Muscle of arm (tissue), 12 donors: ENCODE results near the gene CCN5. TPM values are rescaled to one million over a fixed set of nuclear protein-coding genes. Genes with fewer than 3 reads are reported as not detected.
"Not testable (repeated sequence)": the region's sequence is repeated elsewhere in the genome, so short reads cannot be mapped to it uniquely, and the experiment has no call there.

ENCODE experiments used
- DNase-seq: peaks from one replicate; pipeline ENCODE4 v3.0.0-alpha.2; 2013
- polyA plus RNA-seq, 12 donors: library from polyadenylated mRNA; unstranded; fragments of 120-200 nt; gene quantifications; one replicate each; pipeline ENCODE4 v1.2.1, GENCODE V29; 2013; ENCODE audit not compliant: insufficient read length in 12 of 12

CCN5 gene
- polyA plus RNA-seq, 12 donors, result 0.07 to 0.32 (median 0.14) TPM; not detected in 3

DNA sequence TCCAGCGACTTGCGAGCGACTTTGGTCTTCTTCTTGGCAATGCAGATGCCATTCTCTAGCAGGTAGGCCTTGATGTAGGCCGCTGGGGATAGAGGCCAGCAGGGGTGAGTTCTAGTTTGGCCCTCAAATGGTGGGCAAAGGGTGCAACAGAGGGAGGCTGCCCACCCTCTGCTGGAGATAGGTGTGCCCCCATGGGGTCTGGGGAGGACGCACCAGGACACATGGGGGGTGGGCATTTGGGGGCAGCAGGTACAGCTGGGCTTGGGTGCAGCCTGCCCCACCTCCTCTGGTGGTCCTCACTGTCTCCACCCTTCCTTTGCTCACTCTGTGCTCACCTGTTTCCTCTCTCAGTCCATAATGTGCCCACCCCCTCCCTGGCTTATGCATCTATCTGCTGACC is 41.8 kb downstream of the CCN5 start:
- DNase-seq, result no peak

DNA sequence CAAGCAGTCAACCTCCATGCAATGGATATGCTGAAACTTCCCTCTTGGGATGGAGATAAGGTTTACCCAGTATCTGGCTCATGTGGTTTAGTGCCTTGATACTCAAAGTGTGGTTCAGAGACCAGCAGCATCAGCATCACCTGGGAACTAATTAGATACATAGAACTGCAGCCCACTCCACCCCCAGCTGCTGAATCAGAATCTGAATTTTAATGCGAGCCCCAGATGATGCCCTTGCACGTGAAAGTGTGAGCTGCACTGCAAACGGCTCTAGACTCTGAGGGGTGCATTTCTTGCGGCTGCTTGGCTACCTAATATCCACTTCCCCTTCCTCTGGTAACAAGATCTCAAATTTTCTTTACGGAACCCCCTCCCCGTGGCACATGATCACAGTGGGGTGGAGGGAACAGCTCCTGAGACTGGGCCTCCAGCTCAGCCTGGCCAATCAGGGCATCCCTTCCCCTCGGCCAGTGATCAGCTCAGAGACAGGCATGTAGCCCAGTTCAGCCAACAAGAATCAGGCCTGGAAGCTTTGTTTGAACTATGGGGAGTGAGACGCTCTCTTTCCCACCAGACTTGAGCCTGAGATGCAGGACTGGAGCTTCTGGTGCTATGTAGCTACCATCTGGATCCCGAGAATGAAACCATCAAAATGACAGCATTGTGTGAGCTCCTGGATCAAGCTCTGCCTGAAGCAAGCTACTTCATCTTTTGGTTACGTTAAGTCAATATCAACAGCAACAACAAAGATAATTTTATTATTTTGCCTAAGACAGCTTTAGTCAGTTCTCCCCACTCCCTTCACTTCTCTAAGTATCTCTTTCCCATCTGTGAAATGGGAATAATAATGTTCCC is 43.3 kb downstream of the CCN5 start:
- DNase-seq, result no peak

DNA sequence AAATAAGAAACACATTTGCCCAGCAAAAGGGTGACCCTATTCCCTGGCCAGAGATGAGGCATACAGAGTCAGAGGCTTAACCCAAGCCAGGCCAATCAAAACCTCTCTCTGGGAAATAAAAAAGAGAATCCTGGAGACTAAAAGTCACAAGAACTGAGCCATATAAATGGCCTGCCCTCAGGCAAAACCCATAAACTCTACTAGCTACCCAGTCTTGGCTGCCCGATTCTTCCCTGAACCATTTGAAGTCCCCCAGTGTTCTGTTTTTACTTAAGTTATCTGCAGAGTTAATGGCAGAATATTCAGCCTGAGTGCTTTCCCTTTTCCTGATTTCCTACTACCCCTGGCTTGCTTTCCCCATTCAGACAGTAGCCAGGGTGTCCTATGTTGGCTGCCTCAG is 44.4 kb downstream of the CCN5 start:
- DNase-seq, result no peak

DNA sequence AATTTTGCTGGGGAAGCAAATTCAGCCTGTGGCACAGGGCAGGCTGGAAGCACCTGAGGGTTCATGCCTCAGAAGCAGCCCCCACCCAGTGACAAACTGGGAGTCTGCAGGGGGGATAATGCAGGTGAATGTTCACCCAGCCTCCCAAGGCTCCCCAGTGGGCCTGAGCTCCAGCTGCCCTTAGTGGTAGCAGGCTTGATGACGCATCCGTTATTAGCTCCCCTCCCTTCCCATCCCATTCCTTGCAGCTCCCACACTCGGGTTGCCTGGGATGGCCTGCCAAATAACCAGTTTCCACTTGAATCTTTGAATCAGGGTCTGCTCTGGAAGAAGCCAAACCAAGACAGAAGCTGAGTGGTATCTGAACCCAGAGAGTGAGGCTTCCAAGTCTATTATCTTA is 46.3 kb downstream of the CCN5 start:
- DNase-seq, result no peak

DNA sequence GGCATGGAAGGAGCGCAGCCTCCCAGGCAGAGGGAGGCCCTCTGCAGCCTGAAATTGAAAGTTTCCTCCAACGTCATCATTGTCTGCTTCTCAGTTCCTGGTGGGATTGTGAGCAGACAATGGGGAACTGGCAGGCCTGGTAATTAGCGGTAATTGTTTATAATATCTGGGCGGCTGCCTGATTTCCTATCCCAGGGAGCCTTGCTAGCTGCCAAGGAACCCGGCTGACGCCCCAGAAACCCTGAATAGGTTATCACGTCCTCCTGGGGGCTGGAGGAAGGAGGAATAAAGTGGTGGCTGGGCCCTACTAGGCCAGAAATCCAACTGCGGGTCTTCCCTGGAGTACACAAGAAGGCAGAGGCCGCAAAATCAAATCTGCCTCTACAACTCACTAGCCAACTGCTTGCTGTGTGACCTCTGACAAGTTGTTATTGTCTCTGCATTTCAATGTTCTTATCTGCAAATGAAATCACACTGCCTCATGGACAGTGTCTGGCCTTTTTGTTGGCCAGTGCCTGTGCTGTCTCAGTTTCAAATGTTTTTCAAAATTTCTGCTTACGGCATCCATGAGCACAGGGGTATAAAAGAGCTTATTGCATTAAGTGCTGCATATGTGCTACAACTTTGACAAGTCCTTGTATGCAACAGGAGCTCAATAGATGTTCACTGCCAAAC is 47.4 kb downstream of the CCN5 start:
- DNase-seq, result no peak

DNA sequence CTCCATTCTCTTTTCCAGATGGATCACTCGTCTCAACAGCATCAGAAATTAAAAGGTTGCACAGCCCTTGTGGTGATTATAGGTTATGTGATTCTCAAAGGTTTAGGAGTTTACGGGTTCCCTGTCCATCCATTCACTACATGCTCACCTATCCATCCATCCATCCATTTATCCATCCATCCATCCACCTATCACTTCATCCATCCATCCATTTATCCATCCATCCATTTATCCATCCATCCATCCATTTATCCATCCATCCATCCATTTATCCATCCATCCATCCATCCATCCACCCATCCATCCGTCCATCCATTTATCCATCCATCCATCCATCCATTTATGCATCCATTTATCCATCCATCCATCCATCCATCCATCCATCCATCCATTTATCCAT is 48.6 kb downstream of the CCN5 start:
- not testable (repeated sequence) for DNase-seq

DNA sequence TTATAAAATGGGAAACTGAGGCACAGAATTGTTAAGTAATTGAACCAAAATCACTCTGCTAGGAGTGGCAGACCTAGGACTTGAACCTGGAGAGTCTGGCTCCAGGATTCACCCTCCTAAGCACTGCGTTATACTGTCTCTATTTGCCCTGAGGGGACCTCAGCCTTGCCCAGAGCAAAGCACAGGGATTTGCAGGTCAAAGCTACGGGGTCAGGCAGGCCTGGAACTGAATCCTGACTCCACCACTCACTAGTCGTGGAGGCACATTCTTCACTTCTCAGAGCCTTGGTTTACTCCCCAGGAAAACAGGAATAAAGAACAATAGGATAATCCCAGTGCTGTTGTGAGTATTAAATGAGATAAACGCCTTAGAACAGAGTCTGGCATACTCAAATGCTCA is 49.9 kb downstream of the CCN5 start:
- no peak for DNase-seq

DNA sequence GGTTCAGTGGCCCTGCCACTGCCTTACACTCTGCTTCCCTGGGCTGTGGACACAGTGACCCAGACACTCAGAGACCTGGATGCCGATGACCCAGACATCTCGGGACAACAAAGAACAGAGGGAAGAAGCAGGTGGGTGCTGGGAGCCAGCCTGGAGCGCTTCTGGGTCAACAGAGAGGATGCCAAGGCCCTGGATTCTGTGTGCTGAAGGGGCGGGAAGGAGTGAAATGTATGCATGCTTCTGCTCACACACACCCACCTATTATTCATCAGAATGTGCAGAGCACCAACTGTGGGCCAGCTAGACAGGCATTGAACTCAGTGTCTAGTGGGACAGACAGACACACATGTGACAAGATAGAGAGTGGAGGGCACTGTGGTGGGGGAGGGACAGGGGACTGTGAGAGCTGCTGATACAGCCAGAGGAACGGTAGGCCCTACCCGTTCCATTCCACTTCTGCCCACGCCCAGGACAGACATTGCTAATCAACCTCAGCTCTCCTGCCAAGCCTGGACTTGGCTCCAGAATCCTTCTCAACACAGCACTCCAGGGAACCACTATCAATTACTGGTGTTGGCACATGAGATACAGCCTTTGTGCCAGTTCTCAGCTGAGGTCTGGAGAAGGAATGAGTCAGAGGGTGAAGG is 50.7 kb downstream of the CCN5 start:
- no peak for DNase-seq

DNA sequence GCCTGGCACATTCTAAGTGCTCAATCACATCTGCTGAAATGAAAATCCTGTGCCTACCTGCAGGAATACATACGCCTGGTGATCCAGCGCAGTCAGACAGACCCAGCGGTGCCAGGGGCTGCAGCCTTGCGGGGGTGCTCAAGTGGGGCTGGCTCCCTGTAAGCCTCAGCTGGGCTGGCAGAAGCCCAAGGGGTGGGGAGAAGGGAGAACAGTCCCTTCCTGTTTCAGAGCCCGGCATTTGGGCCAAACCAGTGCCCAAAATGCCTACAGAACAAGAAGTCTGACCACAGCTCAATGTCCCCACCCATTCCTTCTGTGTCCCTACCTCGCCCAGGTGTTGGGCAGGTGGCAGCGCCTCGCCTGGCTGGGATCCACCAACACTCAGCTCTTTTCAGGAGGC is 53.1 kb downstream of the CCN5 start:
- no peak for DNase-seq

DNA sequence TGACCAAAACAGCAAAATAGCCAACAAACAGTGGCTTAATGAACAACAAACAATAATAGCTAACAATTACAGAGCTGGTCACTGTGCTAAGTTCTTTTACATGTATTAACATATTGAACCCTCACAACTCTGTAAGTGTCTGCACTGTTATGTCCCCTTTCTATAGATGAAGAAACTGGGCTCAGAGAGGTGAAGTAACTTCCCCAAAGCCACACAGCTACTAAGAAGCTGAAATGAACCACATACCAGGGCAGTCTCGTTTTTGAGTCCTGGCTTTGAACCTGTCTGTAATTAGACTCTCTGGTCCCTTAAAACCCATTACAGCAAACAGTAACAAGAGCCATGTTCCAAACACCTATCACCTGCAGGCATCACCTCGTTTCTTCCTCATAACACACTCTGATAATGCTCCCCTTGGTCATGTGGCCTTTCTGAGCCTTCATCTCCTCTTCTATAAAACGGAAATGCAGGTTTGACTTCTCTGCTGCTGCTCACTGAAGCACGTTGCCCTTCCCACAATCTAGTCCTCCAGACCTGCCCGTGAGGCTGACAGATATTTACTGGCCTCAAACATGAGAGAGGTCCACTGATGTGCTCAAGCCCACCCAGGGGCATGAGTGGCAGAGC is 53.8 kb downstream of the CCN5 start:
- DNase-seq, result no peak

DNA sequence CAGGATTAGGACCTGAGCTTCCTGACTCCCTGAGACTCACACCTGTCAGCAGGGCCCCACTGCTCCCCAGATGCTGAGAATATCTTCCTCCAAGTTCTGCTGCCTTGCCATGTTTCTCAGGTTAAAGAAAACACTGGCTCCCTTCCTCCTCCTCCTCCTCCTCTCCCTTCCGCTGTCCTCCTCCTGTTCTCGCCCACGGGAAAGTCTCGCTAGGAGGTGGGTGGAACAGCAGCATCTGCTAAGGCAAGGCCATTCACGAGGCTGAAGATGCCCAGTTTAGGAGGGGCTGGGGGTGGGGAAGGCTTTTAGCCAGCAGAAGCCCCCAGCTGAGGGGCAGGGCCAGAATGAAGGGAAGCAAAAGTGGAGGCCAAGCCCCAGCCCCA is 54.3 kb downstream of the CCN5 start:
- no peak for DNase-seq

DNA sequence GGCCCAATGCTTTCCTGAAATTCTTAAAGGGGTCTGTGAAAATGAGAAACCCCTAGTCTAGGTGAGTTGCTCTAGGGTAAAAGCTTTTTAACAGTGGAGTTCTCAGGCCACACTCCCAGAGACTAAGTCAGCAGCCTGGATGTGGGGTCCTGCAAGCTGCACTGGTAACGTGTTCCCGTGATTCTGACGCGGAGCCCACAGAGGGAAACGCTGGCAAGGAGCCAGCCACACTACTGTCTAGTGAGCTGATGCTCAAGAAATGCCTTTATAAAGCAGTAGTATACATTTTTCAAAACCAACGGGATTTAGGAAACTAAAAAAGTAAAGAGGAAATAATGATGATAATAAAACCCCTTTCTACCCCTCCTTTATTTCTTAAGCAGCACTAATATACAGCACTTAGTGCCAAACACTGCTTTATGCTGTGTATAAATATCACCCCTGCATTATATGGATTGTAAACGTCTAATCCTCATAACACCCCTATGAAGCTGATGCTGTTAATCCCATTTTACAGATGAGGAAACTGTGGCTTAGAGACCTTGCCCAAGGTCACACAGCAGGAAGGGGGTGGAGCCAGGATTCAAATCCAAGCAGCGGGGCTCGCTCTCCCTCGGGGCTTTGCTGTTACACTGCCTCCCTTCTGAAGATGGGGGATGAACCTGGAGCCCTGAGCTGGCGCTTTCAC is 55.5 kb downstream of the CCN5 start:
- no peak for DNase-seq

DNA sequence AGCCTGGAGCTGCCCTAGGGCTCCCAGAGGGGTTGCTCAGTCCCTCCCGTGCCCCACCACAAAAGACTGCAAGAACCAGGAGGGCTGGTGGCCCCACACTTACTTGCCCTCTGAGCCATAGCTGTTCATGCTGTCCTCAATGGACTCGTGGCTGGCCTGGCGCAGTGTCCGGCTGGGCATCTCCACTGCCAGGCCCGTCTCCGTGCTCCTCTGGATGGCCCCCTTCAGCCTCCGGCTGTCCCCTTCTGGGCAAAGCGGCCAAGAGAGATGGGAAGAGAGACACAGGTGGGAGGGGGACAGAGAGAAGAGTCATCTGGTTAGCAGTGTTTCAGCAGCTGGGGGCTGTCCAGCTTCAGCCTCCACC is 56.0 kb downstream of the CCN5 start:
- no peak for DNase-seq

DNA sequence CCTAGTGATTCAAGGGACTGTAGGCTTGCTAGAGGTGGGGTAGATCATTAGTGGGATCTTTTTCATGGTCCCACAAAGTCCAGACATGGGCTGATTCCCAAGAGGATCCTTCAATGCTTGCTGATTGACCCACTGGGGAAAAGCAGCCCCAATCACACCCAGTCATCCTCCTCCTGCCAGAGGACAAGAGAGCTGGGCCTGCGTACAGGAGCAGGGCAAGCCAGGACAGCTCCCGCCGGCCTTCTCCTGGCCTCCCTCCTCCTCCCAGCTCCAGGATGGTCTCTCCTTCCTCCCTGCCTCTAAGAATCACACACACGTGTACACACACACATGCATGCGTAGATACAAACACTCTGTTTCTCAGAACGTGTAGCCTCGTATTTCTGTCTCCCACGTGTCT is 57.5 kb downstream of the CCN5 start:
- no peak for DNase-seq

DNA sequence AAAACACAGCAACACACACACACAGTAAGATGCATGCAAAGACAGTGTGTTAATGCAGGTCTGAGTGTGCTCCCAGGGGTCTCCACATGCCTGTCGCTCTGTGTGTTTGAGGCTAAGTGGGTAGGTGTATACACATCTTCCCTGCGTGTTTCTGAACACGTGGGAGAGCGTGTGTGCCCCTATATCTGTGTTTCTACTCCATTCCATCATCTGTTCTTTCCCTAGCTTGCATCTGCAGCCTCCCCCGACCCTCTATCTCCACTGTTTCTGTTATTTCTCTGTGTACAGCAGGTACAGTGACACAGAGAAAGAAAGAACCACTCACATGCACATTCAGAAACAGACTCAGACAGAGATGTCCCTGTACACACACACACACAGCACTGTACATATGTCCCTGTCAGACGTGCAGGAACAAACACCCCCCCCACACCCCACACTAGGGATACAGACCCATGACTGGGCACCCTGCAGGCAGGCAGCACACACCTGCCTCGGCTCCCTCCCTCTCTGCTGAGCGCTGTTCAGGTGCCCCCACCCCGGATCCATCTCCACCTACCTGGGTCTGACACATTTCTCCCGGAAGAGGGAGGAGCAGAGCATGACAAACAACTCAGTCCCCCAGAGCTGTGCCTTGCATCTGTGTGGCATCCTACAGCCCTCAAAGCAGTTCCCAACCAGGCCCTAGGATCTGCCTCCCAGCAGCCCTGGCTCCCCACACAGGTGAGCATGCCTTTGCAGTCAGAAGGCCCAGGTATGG is 58.1 kb downstream of the CCN5 start:
- no peak for DNase-seq

DNA sequence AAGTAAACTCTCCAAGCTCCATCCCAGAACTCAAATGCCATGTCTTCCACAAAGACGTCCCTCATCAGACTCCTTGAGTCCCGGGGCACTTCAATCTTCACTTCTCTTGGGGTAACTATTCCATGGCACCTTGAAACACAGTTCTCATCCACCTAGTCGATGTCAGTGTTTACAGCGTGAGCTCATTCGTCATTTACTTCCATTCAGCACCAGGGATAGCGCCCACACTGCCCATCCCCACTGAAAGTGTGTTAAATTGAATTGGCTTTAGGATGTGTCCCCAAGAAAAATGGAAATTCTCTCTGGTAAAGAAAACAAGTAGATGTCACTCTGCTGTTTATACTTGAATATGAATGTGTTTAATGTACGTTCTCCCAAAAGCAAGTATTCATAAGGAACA is 61.8 kb downstream of the CCN5 start:
- peak; percentile 15 for DNase-seq

Other genes with a start within 250 kb of the CCN5 start
- gene TTPAL, start 239.5 kb upstream of the CCN5 start, polyA plus RNA-seq, result 10 to 100 TPM in 2 of 12 donors, 1 to 10 TPM in 9, not detected in 1; 3.9 to 13.7 (median 6.8) TPM
- 10 to 100 TPM in 11 of 12 donors, not detected in 1; 38.1 to 61.1 (median 54.9) TPM for gene SERINC3, start 193.3 kb upstream of the CCN5 start, polyA plus RNA-seq
- 10 to 100 TPM in 11 of 12 donors, not detected in 1; 37.8 to 59.4 (median 46.1) TPM for gene PKIG, start 132.8 kb upstream of the CCN5 start, polyA plus RNA-seq
- gene ADA, start 63.7 kb upstream of the CCN5 start, polyA plus RNA-seq, result 10 to 100 TPM in 2 of 12 donors, 1 to 10 TPM in 9, not detected in 1; 4.1 to 10.7 (median 6.8) TPM
- under 1 TPM in 8 of 12 donors, not detected in 4; 0.07 to 0.32 (median 0.14) TPM for gene KCNK15, start 30.5 kb downstream of the CCN5 start, polyA plus RNA-seq
- 10 to 100 TPM in 3 of 12 donors, 1 to 10 TPM in 8, not detected in 1; 4.0 to 18.8 (median 8.6) TPM for gene RIMS4, start 95.2 kb downstream of the CCN5 start, polyA plus RNA-seq
- gene YWHAB, start 170.3 kb downstream of the CCN5 start, polyA plus RNA-seq, result 1,000 to 10,000 TPM in 1 of 12 donors, 100 to 1,000 TPM in 9, 10 to 100 TPM in 2; 99.3 to 1,405 (median 119) TPM
- gene PABPC1L, start 194.7 kb downstream of the CCN5 start, polyA plus RNA-seq, result 10 to 100 TPM in 10 of 12 donors, 1 to 10 TPM in 1, not detected in 1; 9.3 to 68.5 (median 12.1) TPM
- 10 to 100 TPM in 11 of 12 donors, not detected in 1; 12.1 to 19.1 (median 13.7) TPM for gene TOMM34, start 245.0 kb downstream of the CCN5 start, polyA plus RNA-seq